Memory B cell (primary cell): ENCODE measurements around the gene SLAIN1.

Experiments
- ATAC-seq: fragments of 150-1000 bp; cut with Tn5 transposase; 2 replicates; pipeline ENCODE4 v1.10.0; 2021; ENCODE audit warnings: low read depth, mild to moderate bottlenecking, moderate library complexity
- DNase-seq, 2 donors: peaks; one replicate each; pipeline ENCODE4 v3.0.0; 2022; ENCODE audit warnings: low spot score in 2 of 2
- H3K27ac Mint-ChIP-seq: one replicate; pipeline ENCODE4 v1.8.0; 2022; ENCODE audit warnings: mild to moderate bottlenecking, moderate library complexity, mixed read lengths
- H3K27me3 Mint-ChIP-seq: one replicate; pipeline ENCODE4 v1.8.0; 2022; ENCODE audit warnings: mixed read lengths
- H3K36me3 Mint-ChIP-seq: one replicate; pipeline ENCODE4 v1.8.0; 2022; ENCODE audit warnings: mild to moderate bottlenecking, mixed read lengths
- H3K4me1 Mint-ChIP-seq: one replicate; pipeline ENCODE4 v1.8.0; 2022; ENCODE audit warnings: mixed read lengths
- H3K4me3 Mint-ChIP-seq: one replicate; pipeline ENCODE4 v1.8.0; 2022; ENCODE audit warnings: mild to moderate bottlenecking, moderate library complexity, mixed read lengths
- H3K9me3 Mint-ChIP-seq: one replicate; pipeline ENCODE4 v1.8.0; 2022; ENCODE audit warnings: mixed read lengths

Gene SLAIN1

DNA sequence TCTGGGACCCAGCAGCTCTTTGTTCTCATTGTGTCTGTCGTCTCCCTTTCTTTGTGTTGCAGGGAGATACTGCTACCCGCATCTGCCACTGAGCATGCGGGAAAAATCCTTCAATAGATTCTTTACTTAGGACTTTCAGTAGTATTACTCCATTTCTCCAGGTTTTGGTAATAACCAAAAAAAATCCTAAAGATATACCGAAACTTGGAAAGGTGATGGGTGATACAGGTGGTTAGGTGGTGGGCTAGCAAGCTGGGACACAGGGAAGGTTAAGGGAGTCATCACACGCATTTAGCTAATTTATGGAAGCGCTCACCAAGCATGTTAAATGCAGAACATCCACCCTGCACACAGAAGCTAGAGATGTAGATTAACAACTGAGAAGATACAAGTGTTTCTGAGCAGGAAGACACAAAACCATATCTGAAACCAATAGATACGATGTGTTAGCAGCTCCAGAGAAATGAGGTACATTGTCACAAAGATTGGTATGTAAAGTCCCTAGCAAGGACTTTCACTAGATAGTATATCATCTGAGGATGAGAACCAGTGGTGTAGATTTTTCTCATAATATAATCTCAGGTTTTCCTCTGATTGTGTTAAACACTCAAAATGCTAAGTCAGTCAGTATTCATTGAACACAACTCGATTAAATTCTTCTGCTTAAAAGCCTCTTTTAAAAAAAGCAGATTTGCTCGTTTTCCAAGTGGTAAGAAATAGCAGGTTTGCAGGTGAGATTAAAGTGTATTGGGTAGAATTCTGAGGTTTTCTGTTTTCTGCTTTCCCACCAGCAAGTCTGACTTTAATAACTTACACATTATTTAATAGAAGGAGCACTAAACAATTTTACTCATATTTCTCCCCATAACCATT lies 1.2 kb upstream of the SLAIN1 start:
- DNase-seq (peak; percentile 12 to 18), ATAC-seq (no peak)
- H3K27ac Mint-ChIP-seq: peak overlapping the region; percentile 93
- H3K4me1 Mint-ChIP-seq: peaks cover 20% of the 10 kb centered on the region
- H3K36me3 Mint-ChIP-seq: no peaks in the 10 kb centered on the region
- peak overlapping the region; percentile 87 for H3K4me3 Mint-ChIP-seq
- H3K9me3 Mint-ChIP-seq: no peaks in the 10 kb centered on the region
- no peaks in the 10 kb centered on the region for H3K27me3 Mint-ChIP-seq

DNA sequence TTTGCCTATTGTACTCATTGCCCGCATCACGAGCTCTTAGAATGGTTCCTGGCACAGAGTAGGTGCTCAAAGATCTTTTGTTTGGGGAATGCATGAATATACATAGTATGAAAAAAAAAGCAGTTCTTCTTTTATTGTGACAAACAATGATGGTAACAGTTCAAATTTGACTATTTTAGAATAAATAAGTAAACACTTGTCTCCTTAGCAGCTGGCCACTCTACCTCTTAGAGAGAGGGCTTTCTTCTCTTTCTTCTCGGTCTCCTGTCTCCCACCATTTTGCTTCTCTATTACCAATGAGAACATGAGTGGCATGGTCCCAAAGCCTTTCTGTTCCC lies 639 bp upstream of the SLAIN1 start:
- Mint-ChIP-seq H3K27me3 (no peaks in the 10 kb centered on the region), H3K4me3 (peak overlapping the region; percentile 87), H3K27ac (peak overlapping the region; percentile 93), H3K36me3 (no peaks in the 10 kb centered on the region), H3K4me1 (peaks cover 20% of the 10 kb centered on the region), H3K9me3 (no peaks in the 10 kb centered on the region)
- ATAC-seq (peak; percentile 19), DNase-seq (no peak)

DNA sequence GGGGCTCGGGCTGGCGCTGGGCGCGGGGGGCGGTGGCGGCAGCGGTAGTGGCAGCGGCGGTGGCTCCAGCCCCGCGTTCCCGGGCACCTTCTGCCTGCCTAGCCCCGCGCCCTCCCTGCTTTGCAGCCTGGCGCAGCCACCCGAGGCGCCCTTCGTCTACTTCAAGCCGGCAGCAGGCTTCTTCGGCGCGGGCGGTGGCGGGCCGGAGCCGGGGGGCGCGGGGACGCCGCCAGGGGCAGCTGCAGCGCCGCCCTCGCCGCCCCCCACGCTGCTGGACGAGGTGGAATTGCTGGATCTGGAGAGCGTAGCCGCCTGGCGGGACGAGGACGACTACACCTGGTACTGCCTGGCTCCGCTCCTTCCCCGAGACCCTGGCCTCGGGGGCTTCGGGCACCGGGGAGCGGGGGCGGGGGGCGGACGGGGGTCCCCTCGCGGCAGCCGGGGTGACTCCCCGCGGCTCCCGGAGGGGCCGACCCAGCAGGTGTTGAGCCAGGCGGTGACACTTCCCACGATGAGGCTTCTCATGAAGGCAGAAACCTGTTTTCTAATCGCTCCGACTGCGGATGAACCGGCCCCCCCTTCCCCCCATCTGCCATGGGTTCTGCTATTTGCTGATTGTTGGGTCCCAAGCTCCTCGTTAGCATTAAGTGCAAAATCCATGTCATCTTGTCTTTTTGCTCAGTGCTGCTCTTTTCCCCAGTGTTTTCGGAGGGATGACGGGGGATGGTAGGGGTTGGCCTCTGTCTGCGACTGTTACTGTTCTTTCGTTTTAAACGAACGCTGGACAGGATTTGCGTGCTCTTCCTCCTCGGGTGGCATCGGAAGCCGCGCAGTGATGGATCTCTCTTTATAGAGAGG lies 943 bp downstream of the SLAIN1 start:
- Mint-ChIP-seq H3K27me3 (no peaks in the 10 kb centered on the region), H3K36me3 (no peaks in the 10 kb centered on the region), H3K4me1 (peaks cover 19% of the 10 kb centered on the region), H3K27ac (peak overlapping the region; percentile 88), H3K4me3 (peak overlapping the region; percentile 100), H3K9me3 (no peaks in the 10 kb centered on the region)
- DNase-seq: peak; percentile 35 to 48
- peak; percentile 16 for ATAC-seq

DNA sequence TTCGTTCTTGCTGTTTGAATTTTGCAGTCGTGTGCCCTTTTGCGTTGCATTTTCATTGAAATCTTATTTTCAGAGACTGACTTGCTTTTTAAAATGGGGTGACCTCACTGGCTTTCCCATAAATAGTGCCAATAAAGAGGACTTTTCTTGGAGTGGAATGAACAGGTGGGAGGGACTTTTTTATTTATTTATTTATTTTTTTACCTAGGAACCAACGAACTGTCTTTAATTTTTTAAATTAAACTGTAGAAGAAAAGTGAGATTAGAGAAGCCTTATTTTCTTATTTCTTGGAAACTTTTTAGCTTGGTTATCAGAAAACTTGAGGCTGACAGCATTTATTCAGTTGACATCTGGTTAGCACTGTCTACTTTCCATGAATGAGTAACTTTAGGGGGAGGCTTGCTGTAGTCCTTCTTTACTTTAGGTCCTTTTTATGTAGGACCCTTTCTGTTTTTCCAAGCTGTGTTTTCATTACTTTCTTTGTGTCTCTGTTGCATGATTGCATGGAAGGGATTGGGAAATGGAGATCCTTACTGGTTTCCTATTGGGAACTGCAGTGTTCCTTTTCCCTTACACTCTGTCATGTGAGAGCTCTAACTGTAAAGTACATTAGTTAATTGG lies 1.7 kb downstream of the SLAIN1 start:
- no peak for ATAC-seq
- Mint-ChIP-seq H3K4me3 (peak overlapping the region; percentile 100), H3K27me3 (no peaks in the 10 kb centered on the region), H3K36me3 (no peaks in the 10 kb centered on the region), H3K9me3 (no peaks in the 10 kb centered on the region), H3K27ac (peak overlapping the region; percentile 88), H3K4me1 (peaks cover 17% of the 10 kb centered on the region)
- DNase-seq: no peak

DNA sequence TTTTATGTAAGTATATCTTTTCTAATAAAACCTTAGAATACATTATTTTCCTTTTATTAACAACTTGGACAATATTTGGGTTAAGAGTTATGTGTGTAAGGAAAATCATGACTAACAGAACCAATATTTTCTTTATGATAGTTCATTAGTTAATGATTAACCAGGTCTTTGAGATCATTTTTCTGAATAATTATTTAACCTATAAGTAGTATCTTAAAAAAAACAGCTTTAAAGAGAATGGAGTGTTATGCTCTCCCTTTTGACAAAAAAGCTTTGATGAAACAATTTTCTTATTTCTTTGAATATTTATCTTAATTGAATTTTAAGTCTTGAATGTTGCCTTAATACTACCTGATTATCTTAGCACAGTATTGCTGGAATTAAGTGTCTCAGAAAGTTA lies 3.8 kb downstream of the SLAIN1 start:
- Mint-ChIP-seq H3K9me3 (no peaks in the 10 kb centered on the region), H3K27me3 (no peaks in the 10 kb centered on the region), H3K36me3 (no peaks in the 10 kb centered on the region), H3K4me3 (no peak overlapping the region), H3K4me1 (peaks cover 12% of the 10 kb centered on the region), H3K27ac (no peak overlapping the region)
- DNase-seq: no peak
- ATAC-seq: no peak

DNA sequence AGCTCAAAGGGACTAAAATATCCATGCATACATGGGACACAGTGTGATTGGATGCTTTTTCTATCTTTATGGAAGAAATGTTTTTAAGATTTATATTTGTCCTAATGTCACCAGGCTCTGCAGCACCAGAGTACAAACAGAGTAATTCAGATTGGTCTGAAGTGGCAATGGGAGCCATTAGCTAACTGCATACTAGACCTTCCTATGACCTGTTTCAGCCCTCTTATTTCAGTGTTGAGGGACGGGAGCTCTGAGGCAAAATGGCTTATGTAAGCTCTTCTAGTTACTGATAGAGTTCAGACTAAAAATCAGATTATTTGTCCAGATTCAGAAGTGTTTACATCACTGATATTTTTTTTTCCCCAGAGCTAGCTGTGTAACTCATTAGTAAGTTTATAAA lies 4.9 kb downstream of the SLAIN1 start:
- Mint-ChIP-seq H3K27ac (no peak overlapping the region), H3K4me1 (peaks cover 7% of the 10 kb centered on the region), H3K9me3 (no peaks in the 10 kb centered on the region), H3K4me3 (no peak overlapping the region), H3K27me3 (no peaks in the 10 kb centered on the region), H3K36me3 (peaks cover 4% of the 10 kb centered on the region)
- ATAC-seq (no peak), DNase-seq (no peak)

DNA sequence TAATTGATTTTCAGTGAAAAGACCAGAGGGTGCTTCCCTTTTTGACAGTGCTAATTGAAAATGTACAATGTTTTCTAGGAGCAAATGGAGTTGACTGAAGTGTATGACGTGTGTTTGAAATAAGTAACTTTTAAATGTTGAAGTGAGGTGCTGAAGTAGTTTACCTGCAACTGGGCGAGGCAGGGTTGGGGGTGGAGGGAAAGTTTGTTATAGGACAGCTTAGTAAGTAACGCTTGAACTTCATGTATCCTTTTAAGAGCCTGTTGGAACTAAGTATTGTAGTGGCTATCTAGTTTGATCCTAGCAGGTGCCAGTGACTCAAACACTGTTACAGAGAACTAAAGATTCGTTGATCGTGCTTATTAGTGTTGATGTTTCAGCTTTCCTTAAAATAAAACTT lies 5.9 kb downstream of the SLAIN1 start:
- no peak overlapping the region for H3K27ac Mint-ChIP-seq
- H3K27me3 Mint-ChIP-seq: no peaks in the 10 kb centered on the region
- no peaks in the 10 kb centered on the region for H3K9me3 Mint-ChIP-seq
- peaks cover 12% of the 10 kb centered on the region for H3K36me3 Mint-ChIP-seq
- H3K4me1 Mint-ChIP-seq: peaks cover 7% of the 10 kb centered on the region
- no peak for ATAC-seq
- H3K4me3 Mint-ChIP-seq: no peak overlapping the region
- DNase-seq: no peak

DNA sequence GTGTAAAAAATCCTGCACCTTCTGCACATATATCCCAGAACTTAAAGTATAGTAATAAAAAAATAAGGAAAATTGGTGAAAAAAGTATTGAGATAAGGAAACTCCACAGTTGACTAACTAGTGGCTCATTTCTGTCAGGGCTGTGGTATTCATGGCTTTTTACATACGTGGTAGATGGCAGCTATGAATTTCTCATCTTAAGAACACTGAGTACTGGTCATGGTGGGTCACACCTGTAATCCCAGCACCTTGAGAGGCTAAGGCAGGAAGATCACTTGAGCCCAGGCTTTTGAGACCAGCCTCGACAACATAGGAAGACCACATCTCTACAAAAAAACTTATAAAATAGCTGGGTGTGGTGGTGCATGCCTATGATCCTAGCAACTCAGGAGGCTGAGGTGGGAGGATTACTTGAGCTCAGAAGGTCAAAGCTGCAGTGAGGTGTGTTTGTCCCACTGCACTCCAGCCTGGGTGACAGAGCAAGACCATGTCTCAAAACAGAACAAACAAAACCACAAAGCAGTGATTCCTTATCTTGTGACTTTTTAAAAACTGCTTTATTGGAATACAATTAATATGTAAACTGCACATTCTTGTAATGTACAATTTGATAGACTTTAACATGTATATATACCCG lies 16.8 kb downstream of the SLAIN1 start:
- DNase-seq (no peak), ATAC-seq (no peak)
- Mint-ChIP-seq H3K27ac (no peak overlapping the region), H3K4me1 (peaks cover 9% of the 10 kb centered on the region), H3K27me3 (no peaks in the 10 kb centered on the region), H3K9me3 (peaks cover 9% of the 10 kb centered on the region), H3K36me3 (peaks cover 4% of the 10 kb centered on the region), H3K4me3 (no peak overlapping the region)

DNA sequence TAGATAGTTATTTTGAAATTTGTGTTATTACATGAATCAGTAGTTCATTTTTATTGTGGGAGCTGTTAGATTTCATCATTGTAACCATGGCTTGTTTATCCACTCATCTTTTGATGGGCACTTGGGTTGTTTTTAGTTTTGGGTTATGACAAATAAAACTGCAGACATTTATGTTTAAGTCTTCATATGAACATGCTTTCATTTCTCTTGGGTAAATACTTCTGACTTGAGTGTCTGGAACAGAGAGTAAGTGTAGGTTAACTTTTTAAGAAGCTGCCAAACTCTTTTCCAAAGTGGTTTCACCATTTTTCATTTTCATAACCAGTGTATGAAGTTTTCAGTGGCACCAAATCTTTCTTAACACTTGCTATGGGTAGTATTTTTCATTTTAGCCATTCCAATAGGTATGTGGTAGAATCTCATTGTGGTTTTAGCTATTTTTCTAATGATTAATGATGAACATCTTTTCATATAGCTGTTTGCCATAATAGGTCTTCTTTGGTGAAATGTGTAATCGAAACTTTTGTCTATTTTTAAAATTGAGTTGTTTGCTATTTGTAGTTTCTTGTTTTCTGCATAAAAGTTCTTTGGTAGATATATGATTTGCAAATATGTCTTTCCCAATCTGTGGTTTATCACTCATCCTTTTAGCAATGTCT lies 17.9 kb downstream of the SLAIN1 start:
- no peak overlapping the region for H3K4me3 Mint-ChIP-seq
- H3K4me1 Mint-ChIP-seq: peaks cover 11% of the 10 kb centered on the region
- DNase-seq: no peak
- H3K36me3 Mint-ChIP-seq: peaks cover 9% of the 10 kb centered on the region
- H3K9me3 Mint-ChIP-seq: peaks cover 9% of the 10 kb centered on the region
- H3K27ac Mint-ChIP-seq: no peak overlapping the region
- no peaks in the 10 kb centered on the region for H3K27me3 Mint-ChIP-seq
- ATAC-seq: no peak

DNA sequence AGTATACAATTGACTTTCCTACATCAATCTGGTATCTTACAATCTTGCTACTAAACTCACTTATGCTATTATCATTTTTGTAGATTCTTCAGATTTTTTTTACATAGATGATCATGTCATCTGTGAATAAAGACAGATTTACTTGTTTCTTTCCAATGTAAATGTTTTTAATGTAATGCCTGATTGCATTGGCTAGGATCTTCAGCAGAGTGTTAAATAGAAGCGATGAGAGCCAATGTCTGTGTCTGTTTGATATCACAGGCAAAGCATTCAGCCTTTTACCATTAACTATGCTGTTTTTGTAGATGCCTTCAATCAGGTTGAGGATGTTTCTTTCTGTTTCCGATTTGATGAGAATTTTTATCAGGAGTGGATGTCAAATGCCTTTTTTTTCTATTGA lies 19.2 kb downstream of the SLAIN1 start:
- no peak for ATAC-seq
- H3K4me3 Mint-ChIP-seq: no peak overlapping the region
- H3K27me3 Mint-ChIP-seq: no peaks in the 10 kb centered on the region
- no peak for DNase-seq
- no peak overlapping the region for H3K27ac Mint-ChIP-seq
- H3K36me3 Mint-ChIP-seq: peaks cover 15% of the 10 kb centered on the region
- peaks cover 3% of the 10 kb centered on the region for H3K9me3 Mint-ChIP-seq
- peaks cover 15% of the 10 kb centered on the region for H3K4me1 Mint-ChIP-seq

DNA sequence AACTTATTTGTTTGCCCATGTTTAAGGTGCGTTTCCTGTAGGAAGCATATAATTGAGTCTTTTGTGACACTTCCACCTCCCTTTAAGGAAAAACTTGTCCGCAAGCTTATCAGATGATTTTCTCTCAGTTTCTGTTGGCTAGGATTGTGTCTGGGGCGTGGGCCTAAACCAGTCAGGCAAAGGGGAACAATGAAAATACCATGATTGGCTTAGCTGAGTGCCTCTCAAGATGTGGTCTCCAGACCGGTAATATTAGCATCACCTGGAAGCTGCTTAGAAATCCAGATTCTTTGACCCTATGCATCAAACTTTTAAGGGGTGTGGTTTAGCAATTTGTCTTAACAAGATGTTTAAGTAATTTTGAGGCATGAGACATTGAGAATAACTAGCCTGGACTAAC lies 20.0 kb downstream of the SLAIN1 start:
- H3K4me1 Mint-ChIP-seq: peaks cover 15% of the 10 kb centered on the region

DNA sequence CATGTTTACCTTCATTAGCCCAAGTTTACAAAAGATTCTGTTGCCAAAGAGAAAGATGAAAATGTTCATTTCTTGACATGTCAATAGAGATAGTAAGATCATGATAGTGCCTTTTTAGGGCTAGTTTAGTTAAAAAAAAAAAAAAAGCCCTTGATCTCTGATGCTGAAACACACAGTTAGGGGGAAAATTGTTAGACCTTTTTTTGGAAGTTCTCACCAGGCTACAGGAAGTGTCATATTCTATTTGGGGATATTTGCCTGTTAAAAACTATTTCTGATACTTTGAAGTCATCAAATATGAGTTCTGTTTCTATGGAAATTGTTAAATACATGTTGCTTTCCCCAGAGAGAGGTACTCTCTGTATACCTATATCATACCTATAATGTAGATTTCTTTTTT lies 21.6 kb downstream of the SLAIN1 start:
- ATAC-seq (no peak), DNase-seq (no peak)
- no peaks in the 10 kb centered on the region for H3K27me3 Mint-ChIP-seq
- H3K9me3 Mint-ChIP-seq: no peaks in the 10 kb centered on the region
- no peak overlapping the region for H3K4me3 Mint-ChIP-seq
- H3K36me3 Mint-ChIP-seq: peaks cover 28% of the 10 kb centered on the region
- H3K4me1 Mint-ChIP-seq: peaks cover 15% of the 10 kb centered on the region
- peak overlapping the region; percentile 40 for H3K27ac Mint-ChIP-seq

More for the DNA sequence above, 20.0 kb downstream of the SLAIN1 start:
- Mint-ChIP-seq H3K27ac (no peak overlapping the region), H3K27me3 (no peaks in the 10 kb centered on the region), H3K36me3 (peaks cover 20% of the 10 kb centered on the region), H3K9me3 (no peaks in the 10 kb centered on the region), H3K4me3 (no peak overlapping the region)
- no peak for ATAC-seq
- no peak for DNase-seq

DNA sequence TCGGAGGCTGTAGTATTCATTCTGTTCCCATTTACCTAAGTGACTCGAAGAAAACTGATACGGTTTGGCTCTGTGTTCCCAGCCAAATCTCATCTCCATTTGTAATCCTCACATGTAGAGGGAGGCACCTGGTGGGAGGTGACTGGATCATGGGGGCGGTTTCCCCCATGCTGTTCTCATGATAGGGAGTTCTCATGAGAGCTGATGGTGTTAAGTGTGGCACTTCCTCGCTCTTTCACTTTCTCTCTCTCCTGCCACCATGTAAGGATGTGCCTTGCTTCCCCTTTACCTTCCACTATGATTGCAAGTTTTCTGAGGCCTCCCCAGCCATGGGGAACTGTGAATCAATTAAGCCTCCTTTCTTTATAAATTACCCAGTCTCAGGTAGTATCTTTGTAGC lies 23.5 kb downstream of the SLAIN1 start:
- ATAC-seq (no peak), DNase-seq (no peak)
- peaks cover 35% of the 10 kb centered on the region for H3K36me3 Mint-ChIP-seq
- peak overlapping the region; percentile 41 for H3K27ac Mint-ChIP-seq
- no peak overlapping the region for H3K4me3 Mint-ChIP-seq
- H3K27me3 Mint-ChIP-seq: no peaks in the 10 kb centered on the region
- H3K9me3 Mint-ChIP-seq: no peaks in the 10 kb centered on the region
- H3K4me1 Mint-ChIP-seq: peaks cover 15% of the 10 kb centered on the region
